HG02884 (cell line): ENCODE results near the gene PPM1D.

Source experiments
- ATAC-seq: cut with Tn5 transposase; IDR thresholded peaks from one replicate; pipeline ENCODE4 v1.9.1; 2021; ENCODE audit warnings: mild to moderate bottlenecking, moderate library complexity; ENCODE audit not compliant: unreplicated experiment

Gene PPM1D

DNA sequence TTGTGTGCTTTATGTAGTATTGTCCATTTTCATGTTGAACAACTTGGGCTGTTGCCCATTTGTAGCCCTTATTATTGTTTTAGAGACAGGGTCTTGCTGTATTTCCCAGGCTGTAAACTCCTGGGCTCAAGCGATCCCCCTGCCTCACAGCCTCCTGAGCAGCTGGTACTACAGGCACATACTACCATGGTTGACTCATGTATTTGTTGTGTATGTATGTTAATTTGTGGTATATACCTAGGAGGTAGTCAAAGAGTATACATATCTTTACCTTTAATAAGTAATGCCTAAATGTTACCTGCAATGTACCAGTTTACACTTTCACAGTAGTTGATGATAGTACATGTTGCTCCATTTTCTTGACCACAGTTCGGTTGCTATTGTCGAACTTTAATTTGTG is 18.1 kb downstream of the PPM1D start:
- ATAC-seq = no peak

DNA sequence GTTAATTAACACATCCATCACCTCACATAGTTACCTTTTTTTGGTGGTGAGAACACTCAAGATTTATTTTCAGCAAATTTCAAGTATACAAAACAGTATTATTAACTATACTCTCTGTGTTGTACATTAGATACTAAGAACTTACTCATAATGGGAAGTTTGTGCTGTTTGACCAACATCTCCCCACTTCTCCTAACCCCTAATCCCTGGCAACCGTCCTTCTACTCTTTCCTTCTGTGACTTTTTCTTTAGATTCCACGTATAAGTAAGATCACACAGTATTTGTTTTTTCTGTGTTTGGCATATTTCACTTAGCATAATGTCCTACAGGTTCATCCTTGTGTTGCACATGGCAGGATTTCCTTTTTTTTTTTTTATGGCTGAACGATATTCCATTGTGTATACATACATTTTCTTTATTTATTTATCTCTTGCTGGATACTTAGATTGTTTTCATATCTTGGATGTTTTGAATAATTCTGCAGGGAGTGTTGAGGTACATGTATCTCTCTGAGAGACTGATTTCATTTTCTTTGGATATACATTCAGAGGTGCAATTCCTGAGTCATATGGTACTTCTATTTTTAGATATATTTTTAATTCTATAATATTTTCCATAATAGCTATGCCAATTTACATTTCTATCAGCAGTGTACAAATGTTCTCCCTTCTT is 19.0 kb downstream of the PPM1D start:
- no peak for ATAC-seq

DNA sequence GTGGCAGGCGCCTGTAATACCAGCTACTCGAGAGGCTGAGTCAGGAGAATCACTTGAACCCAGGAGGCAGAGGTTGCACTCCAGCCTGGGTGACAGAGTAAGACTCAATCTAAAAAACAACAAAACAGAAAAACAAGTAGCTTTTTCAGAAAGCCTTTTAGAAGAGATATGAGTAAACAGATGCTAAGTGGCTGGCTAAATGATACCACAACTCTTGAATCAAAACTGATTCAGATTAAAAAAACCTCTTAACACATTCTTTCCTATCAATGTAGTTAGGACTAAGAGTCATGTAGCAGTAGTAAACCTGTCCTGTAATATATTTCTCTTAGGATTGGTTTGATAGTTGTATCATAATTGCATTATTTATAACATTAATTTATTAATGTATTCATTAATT is 23.0 kb downstream of the PPM1D start:
- no peak for ATAC-seq

DNA sequence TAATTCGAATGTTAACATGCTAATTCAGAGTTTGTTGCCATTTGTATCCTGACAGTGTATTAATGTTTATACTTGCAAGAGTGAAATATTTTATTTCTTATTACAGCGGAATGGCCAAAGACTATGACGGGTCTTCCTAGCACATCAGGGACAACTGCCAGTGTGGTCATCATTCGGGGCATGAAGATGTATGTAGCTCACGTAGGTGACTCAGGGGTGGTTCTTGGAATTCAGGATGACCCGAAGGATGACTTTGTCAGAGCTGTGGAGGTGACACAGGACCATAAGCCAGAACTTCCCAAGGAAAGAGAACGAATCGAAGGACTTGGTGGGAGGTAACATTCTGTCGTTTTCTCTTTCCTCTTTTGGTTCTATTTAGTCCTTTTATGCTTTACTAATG is 23.4 kb downstream of the PPM1D start:
- ATAC-seq = no peak

DNA sequence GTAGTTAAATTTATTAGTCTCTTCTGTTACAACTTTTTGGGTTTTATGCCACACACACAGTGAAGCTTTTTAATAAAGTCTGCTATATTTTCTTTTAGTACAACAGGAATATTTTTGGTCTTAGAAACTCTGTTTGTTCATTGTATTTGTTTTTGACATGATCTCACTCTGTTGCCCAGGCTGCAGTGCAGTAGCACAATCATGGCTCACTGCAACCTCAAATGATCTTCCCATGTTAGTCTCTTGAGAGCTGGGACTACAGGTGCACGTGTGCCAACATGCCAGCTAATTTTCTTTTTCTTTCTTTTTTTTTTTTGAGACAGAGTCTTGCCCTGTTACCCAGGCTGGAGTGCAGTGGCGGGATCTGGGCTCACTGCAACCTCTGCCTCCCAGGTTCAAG is 27.1 kb downstream of the PPM1D start:
- no peak for ATAC-seq

DNA sequence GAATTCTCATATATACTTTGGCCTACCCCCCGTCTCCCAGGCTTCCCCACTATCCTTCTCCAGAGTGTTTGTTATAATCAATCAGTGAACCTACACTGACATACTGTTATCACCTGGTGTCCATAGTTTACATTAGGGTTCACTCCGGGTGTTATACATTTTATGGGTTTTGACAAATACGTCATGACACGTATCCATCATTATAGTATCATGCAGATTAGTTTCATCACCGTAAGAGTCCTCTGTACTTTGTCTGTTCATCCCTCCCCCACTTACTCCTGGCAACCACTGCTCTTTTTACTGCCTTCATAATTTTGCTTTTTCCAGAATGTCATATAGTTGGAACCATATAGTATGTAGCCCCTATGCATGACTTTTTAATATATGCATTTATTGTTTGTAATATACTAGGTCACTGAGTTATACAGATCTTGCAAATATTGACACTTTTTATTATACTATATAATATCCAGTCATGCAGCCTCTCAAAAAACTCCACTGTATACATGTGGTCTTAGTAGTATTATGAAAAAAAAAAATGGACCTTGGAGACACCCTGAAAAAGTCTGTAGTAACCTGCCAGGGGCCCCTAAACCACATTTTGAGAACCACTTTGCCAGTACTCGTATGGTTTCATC is 28.4 kb downstream of the PPM1D start:
- no peak for ATAC-seq

DNA sequence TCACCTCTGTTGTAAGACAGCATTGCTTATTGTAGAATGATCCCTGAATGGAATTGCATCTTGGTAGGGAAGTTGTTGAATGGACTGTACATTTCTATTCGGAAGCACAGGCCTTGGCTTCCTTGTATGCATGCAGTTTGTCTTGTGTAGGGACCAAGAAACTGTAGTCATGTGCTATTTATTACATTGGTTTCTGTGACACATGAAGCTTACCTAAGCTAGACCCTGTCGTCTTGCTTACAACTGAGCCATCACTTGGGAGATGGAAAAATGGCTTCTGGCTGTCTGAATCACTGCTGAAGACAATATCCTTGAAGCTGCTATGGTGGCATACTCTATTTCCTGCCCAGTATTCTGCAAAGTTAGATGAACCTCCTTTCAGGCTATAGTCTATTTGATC is 29.1 kb downstream of the PPM1D start:
- no peak for ATAC-seq

DNA sequence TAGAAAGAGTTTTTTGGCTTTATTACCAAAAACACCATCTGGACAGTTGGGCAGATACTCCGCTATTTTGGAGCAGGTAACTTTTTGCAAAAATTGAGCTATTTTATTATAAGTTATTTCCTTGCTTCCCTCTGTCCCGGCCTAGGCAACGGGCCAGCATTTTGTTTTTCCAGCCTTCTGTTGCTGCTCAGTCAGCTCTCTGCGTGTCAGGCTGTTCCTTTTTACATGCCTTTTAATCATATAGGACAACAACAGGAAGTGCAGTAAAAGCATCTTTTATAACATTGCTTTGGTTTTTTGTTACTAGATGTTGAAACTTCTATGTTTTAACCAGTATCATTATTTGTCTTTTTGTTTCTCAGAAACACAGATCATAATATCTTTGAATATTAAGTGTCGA is 30.4 kb downstream of the PPM1D start:
- no peak for ATAC-seq

DNA sequence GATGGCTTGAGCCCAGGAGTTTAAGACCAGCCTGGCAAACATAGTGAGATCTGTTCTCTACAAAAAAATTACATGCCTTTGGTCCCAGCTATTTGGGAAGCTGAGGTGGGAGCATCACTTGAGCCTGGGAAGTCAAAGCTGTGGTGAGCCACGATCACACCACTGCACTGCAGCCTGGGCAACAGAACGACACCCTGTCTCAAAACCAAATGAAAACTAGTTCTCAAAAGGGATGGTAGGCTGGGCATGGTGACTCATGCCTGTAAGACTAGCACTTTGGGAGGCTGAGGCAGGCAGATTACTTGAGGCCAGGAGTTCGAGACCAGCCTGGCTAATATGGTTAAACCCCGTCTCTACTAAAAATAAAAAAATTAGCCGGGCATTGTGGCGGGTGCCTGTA is 31.1 kb downstream of the PPM1D start:
- no peak for ATAC-seq

DNA sequence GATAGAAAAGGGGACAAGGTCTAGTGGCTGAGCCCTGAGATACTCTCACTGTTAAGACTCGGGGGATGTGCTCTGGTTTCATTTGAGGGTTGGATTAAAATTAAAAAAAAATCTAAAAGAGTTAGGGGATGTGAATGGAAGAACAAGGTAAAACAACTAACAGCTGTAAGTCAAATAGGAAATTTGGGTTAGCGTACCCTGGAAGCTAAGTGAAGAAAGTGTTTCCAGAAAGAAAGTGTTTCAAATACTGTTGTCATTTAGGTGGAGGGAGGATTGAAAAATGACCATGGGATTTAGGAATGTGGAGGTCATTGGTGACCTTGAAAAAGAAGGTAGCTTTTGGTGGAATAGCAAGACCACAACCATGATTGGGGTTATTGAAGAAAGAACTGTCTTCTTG is 37.7 kb downstream of the PPM1D start:
- no peak for ATAC-seq

DNA sequence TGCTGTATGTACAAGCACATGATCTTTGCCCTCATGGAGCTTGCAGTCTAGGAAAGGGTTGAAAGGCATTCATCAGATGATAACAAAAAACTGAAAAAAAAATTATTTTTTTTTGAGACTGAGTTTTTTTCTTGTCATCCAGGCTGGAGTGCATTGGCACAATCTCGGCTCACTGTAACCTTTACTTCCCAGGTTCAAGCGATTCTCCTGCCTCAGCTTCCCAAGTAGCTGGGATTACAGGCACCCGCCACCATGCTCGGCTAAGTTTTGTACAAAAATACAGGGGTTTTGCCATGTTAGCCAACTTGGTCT is 39.0 kb downstream of the PPM1D start:
- no peak for ATAC-seq

DNA sequence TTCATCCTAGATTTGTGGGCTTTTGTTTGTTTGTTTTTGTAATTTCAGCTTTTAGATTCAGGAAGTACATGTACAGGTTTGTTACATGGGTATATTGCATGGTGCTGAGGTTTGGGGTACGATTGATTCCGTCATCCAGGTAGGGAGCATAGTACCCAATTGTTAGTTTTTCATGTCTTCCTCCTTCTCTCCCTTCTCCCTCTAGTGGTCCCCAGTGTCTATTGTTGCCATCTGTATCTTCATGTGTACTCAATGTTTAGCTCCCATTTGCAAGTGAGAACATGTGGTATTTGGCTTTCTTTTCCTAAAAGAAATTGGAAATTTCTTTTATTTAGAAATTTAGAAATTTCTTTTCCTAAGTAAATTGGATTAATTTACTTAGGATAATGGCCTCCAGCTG is 40.5 kb downstream of the PPM1D start:
- ATAC-seq = no peak

DNA sequence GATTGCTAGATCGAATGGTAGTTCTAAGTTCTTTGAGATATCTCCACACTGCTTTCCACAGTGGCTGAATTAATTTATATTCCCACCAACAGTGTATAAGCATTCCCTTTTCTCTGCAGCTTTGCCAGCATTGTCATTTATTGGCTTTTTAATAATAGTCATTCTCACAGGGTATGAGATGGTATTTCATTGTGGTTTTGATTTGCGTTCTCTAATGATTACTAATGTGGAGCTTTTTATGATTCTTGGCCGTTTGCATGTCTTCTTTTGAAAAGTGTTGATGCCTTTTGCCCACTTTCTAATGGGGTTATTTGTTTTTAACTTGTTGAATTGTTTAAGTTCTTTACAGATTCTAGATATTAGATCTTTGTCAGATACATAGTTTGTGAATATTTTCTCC is 41.1 kb downstream of the PPM1D start:
- no peak for ATAC-seq

DNA sequence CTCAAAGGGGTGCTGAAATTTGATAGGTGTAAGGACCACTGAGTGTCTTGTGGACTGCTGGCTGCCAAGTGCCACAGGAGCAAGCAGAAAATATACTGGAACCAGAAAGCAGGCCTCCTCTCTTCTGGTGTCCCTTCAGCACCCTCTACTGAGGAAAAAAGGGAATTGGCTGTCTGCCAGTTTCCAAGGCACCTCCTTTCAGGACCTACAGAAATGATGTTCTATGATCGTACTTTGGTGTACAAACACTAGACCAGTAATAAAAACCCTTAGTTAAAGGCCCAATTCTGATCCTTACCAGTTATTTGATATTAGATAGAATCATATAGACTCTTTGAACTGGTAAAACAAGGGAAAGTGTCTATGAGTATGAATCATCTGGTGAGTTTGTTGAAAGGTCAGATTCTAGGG is 41.8 kb downstream of the PPM1D start:
- ATAC-seq = no peak

DNA sequence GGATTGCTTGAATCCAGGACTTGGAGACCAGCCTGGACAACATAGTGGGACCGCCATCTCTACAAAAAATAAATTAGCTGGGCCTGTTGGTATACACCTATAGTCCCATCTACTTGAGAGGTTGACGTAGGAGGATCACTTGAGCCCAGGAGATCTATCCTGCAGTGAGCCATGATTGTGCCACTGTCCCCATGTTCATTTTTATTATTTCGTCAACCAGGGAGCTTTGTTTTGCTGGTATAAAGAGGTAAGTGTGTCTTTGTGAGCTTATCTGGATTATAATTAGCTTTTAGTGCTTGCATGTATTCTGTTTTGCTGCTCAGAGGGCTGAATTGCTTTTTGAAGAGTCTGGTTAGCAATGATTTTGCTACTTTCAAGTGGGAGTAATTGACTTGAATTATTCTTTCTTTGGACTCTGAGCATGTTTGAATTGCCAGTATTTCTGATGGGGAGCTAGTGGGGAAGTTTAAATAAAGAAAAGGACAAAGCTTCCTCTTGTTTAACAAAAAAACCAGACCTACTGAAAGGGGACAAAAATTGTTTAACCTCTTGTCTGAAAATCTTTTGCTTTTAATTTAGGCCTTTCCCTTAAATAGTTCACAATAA is 46.0 kb downstream of the PPM1D start:
- no peak for ATAC-seq

DNA sequence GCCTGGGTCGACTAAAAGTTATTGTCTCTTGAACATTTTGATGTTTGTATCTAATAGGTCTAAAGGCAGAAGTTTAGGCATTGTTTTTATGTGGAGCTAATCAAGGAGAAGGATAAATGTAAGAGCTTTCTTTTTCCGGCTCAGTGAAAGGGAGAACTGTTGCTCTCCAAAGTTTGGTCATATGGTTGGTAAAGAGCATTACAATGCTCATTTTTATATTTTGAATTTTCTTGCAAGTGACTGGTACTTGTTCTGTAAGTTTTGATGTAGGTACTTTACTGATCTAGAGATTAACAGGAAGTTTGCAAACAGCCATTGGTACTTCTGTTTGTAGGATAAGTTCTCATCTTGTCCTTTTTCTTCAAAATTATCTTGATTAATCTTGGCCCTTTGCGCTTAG is 46.7 kb downstream of the PPM1D start:
- no peak for ATAC-seq

DNA sequence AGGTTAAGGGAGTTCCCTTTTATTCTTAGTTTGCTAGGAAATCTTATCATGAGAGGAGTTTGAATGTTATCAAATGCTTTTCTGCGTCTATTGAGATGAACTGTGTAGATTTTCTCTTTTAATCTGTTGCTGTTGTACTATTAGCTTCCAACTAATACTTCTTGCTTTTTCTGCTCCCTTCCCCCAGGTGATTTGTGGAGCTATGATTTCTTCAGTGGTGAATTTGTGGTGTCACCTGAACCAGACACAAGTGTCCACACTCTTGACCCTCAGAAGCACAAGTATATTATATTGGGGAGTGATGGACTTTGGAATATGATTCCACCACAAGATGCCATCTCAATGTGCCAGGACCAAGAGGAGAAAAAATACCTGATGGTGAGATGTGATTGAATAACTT is 47.7 kb downstream of the PPM1D start:
- no peak for ATAC-seq

DNA sequence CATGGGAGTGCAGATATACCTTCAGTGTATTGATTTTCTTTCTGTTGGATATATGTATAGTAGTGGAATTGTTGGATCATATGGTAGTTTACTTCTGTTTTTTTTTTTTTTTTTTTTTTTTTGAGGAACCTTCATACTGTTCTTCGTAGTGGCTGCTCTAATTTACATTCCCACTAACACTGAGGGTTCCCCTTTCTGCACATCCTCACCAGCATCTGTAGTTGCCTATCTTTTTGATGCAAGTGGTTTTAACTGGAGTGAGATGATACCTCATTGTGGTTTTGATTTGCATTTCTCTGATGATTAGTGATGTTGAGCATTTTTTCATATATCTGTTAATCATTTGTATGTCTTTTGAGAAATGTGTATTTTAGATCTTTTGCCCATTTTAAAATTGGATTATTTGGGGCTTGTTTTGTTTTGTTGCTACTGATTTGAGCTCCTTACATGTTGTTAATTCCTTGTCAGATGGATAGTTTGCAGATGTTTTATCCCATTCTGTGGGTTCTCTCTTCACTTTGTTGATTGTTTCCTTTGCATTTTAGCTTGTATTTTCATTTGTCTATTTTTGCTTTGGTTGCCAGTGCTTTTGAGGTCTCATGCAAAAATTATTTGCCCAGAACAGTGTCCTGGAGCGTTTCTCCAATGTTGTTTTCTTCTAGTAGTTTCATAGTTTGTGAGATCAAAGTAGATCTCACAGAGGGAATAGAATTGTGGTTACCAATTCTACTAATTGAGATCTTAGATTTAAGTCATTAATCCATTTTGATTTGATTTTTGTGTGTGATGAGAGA is 52.7 kb downstream of the PPM1D start:
- peak; percentile 73 for ATAC-seq

DNA sequence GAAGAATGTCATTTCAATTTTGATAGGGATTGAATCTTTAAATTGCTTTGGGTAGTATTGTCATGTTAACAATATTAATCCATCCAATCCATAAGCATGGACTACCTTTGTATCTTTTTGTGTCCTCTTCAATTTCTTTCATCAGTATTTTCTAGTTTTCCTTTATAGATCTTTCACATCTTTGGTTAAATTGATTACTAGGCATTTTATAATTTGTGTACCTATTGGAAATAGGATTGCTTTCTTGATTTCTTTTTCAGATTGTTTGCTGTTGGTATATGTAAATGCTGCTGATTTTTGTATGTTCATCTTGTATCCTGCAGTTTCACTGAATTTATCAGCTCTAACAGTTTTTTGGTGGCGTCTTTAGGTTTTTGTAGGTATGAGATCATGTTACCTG is 53.6 kb downstream of the PPM1D start:
- no peak for ATAC-seq

DNA sequence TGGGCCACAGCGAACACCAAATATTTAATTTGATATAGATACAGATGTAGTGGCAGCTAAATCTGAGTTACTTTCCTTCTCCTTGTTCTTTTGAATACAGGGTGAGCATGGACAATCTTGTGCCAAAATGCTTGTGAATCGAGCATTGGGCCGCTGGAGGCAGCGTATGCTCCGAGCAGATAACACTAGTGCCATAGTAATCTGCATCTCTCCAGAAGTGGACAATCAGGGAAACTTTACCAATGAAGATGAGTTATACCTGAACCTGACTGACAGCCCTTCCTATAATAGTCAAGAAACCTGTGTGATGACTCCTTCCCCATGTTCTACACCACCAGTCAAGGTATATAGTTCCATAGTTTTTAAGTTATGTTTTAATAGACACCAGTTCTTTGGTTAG is 56.5 kb downstream of the PPM1D start:
- no peak for ATAC-seq

DNA sequence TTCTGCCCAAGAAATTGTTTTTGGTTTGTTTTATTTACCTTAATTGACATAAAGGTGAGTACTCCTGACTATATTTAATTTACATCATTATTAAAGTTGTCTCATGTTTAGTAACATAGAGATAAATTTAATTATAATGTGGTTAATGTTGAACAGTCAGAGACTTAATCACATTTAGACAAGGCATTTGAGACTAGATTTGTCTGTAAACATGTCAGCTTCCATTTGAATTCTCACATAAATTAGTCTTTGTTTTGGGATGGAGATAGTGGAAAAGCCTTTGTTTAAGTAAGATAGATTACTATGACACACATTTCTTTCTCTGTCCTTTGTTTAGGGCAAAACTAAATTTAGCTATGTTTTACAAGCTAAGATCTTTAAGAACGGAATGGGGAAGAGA is 59.2 kb downstream of the PPM1D start:
- ATAC-seq = no peak

DNA sequence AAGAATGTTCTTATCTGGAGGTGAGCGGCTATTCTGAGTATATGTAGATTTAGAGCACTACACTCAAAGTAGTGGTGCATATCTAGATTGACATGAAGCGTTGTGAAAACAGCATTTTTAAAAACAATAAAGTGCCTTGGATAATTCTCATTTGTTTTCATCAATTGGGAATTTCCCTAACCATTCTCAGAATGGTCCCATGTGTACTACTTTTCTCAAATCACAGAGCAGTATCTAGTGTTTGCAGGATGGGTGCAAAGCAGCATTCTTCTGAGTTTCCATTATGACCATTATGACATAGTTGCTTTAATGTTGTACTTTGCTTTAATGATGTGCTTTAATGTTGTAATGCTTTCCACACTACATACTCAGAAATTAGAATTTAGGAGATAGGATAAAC is 61.5 kb downstream of the PPM1D start:
- ATAC-seq = no peak
